Measurements from ENCODE around the gene C19orf12.

Gene C19orf12

GRCh38 chr19:29700498-29700897 lies 14.6 kb downstream of the C19orf12 start:
- TF ChIP-seq, protein P1, sequence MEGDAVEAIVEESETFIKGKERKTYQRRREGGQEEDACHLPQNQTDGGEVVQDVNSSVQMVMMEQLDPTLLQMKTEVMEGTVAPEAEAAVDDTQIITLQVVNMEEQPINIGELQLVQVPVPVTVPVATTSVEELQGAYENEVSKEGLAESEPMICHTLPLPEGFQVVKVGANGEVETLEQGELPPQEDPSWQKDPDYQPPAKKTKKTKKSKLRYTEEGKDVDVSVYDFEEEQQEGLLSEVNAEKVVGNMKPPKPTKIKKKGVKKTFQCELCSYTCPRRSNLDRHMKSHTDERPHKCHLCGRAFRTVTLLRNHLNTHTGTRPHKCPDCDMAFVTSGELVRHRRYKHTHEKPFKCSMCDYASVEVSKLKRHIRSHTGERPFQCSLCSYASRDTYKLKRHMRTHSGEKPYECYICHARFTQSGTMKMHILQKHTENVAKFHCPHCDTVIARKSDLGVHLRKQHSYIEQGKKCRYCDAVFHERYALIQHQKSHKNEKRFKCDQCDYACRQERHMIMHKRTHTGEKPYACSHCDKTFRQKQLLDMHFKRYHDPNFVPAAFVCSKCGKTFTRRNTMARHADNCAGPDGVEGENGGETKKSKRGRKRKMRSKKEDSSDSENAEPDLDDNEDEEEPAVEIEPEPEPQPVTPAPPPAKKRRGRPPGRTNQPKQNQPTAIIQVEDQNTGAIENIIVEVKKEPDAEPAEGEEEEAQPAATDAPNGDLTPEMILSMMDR (IDR thresholded peaks at IDR 0.05; ENCODE audit: poor library complexity, severe bottlenecking): no peak
- Histone ChIP-seq H3K27ac (ENCODE audit: poor library complexity, severe bottlenecking) (no peak overlapping the region), H3K9me3 (ENCODE audit: severe bottlenecking) (no peaks in the 10 kb centered on the region), H3K4me1 (ENCODE audit: insufficient read depth, poor library complexity, severe bottlenecking) (no peaks in the 10 kb centered on the region), H3K4me3 (ENCODE audit: severe bottlenecking) (no peak overlapping the region), H3K27me3 (ENCODE audit: insufficient read depth, poor library complexity, severe bottlenecking) (no peaks in the 10 kb centered on the region), H3K36me3 (ENCODE audit: low read depth) (no peaks in the 10 kb centered on the region; the same call in 1 of the 2 replicates)
- ATAC-seq (ENCODE audit: low read depth) (no peak; the same call in 2 of the 3 replicates), DNase-seq (ENCODE audit: low spot score) (no peak)

GRCh38 chr19:29699861-29700260 lies 15.2 kb downstream of the C19orf12 start:
- DNase-seq (ENCODE audit: low spot score) (no peak), ATAC-seq (ENCODE audit: low read depth) (no peak)
- Histone ChIP-seq H3K27ac (ENCODE audit: poor library complexity, severe bottlenecking) (no peak overlapping the region), H3K36me3 (ENCODE audit: low read depth) (no peaks in the 10 kb centered on the region; the same call in 1 of the 2 replicates), H3K9me3 (ENCODE audit: severe bottlenecking) (no peaks in the 10 kb centered on the region), H3K27me3 (ENCODE audit: insufficient read depth, poor library complexity, severe bottlenecking) (no peaks in the 10 kb centered on the region), H3K4me3 (ENCODE audit: severe bottlenecking) (no peak overlapping the region), H3K4me1 (ENCODE audit: insufficient read depth, poor library complexity, severe bottlenecking) (no peaks in the 10 kb centered on the region)
- TF ChIP-seq, protein P1 (IDR thresholded peaks at IDR 0.05; ENCODE audit: poor library complexity, severe bottlenecking): no peak

GRCh38 chr19:29697523-29698261 lies 17.4 kb downstream of the C19orf12 start:
- Histone ChIP-seq H3K4me3 (ENCODE audit: severe bottlenecking) (no peak overlapping the region), H3K4me1 (ENCODE audit: insufficient read depth, poor library complexity, severe bottlenecking) (no peaks in the 10 kb centered on the region), H3K36me3 (ENCODE audit: low read depth) (no peaks in the 10 kb centered on the region), H3K27ac (ENCODE audit: poor library complexity, severe bottlenecking) (no peak overlapping the region), H3K9me3 (ENCODE audit: severe bottlenecking) (no peaks in the 10 kb centered on the region), H3K27me3 (ENCODE audit: insufficient read depth, poor library complexity, severe bottlenecking) (no peaks in the 10 kb centered on the region)
- DNase-seq (ENCODE audit: low spot score) (no peak), ATAC-seq (ENCODE audit: low read depth) (no peak)
- TF ChIP-seq, protein P1 (IDR thresholded peaks at IDR 0.05; ENCODE audit: poor library complexity, severe bottlenecking): no peak

- H3K4me3 ChIP-seq (ENCODE audit: severe bottlenecking): no peak overlapping the region
- no peak for DNase-seq (ENCODE audit: low spot score)
- H3K27me3 ChIP-seq (ENCODE audit: insufficient read depth, poor library complexity, severe bottlenecking): no peaks in the 10 kb centered on the region
- H3K4me1 ChIP-seq (ENCODE audit: insufficient read depth, poor library complexity, severe bottlenecking): no peaks in the 10 kb centered on the region
- no peak for ATAC-seq (ENCODE audit: low read depth)
- TF ChIP-seq, protein P1 (IDR thresholded peaks at IDR 0.05; ENCODE audit: poor library complexity, severe bottlenecking): no peak
- no peak overlapping the region for H3K27ac ChIP-seq (ENCODE audit: poor library complexity, severe bottlenecking)
- H3K9me3 ChIP-seq (ENCODE audit: severe bottlenecking): no peaks in the 10 kb centered on the region
- no peaks in the 10 kb centered on the region for H3K36me3 ChIP-seq (ENCODE audit: low read depth)
Observed at GRCh38 chr19:29696565-29696846, 18.6 kb downstream of the C19orf12 start.
